Effector memory CD8-positive, alpha-beta T cell (primary cell): ENCODE data around the gene ATG9A.

ENCODE experiments used
- ATAC-seq: fragments of 150-1000 bp; cut with Tn5 transposase; replicated peaks from 2 replicates; pipeline ENCODE4 v1.10.0; 2021; ENCODE audit warnings: mild to moderate bottlenecking, moderate library complexity
- DNase-seq, 3 experiments: peaks; one replicate each; pipeline ENCODE4 v3.0.0; 2021
- H3K27ac Mint-ChIP-seq, 2 donors: one replicate each; pipeline ENCODE4 v1.8.0; 2022; ENCODE audit warnings: mild to moderate bottlenecking in 2 of 2, mixed read lengths in 2 of 2, moderate library complexity in 2 of 2
- H3K27me3 Mint-ChIP-seq, 2 donors: one replicate each; pipeline ENCODE4 v1.8.0; 2022; ENCODE audit warnings: mixed read lengths in 2 of 2
- H3K36me3 Mint-ChIP-seq: one replicate; pipeline ENCODE4 v1.8.0; 2022; ENCODE audit warnings: mild to moderate bottlenecking, moderate library complexity, mixed read lengths; ENCODE audit not compliant: insufficient read depth
- H3K4me1 Mint-ChIP-seq, 2 donors: one replicate each; pipeline ENCODE4 v1.8.0; 2022; ENCODE audit warnings: low read depth in 2 of 2, mixed read lengths in 2 of 2
- H3K4me3 Mint-ChIP-seq, 2 donors: one replicate each; pipeline ENCODE4 v1.8.0; 2022; ENCODE audit warnings: mild to moderate bottlenecking in 2 of 2, mixed read lengths in 2 of 2, moderate library complexity in 2 of 2
- H3K9me3 Mint-ChIP-seq, 2 donors: one replicate each; pipeline ENCODE4 v1.8.0; 2022; ENCODE audit warnings: mixed read lengths in 2 of 2
- total RNA-seq, 9 experiments: gene quantifications; one replicate each; lab custom pipeline; 2026; lab: John Stamatoyannopoulos, UW

Gene ATG9A
- 25.5 to 53.8 (median 36.3) reads per million in 9 experiments for total RNA-seq

- peak within 1 kb of the TSS; percentile 98 to 99 for H3K4me3 Mint-ChIP-seq
- peak within 1 kb of the TSS; percentile 96 to 97 for H3K27ac Mint-ChIP-seq
- ATAC-seq (peak; percentile 94), DNase-seq (peak; percentile 97 to 98 (median 97))
- no peaks in the 10 kb centered on the region for H3K9me3 Mint-ChIP-seq
- H3K27me3 Mint-ChIP-seq = no peaks in the 10 kb centered on the region
- peaks cover 43 to 47% of the 10 kb centered on the region in 2 donors for H3K4me1 Mint-ChIP-seq
- peaks cover 46% of the 10 kb centered on the region for H3K36me3 Mint-ChIP-seq
Observed at GRCh38 chr2:219229305-219230058, at the start of gene ATG9A, which contains the start of gene ANKZF1. Gene ATG9A, minus strand, starts transcription at chr2:219229636. Its CDS starts 1,612 bp downstream, at chr2:219228024. Gene ANKZF1, plus strand, starts transcription at chr2:219229806. Its CDS starts 452 bp downstream, at chr2:219230258.

GRCh38 chr2:219278655-219279150, 49.3 kb upstream of the ATG9A start:
- H3K9me3 Mint-ChIP-seq = no peaks in the 10 kb centered on the region
- peak overlapping the region; percentile 98 to 99 for H3K27ac Mint-ChIP-seq
- peak overlapping the region; percentile 83 to 84 for H3K4me3 Mint-ChIP-seq
- peaks cover 56% of the 10 kb centered on the region for H3K36me3 Mint-ChIP-seq
- DNase-seq (no peak), ATAC-seq (no peak)
- peaks cover 28 to 37% of the 10 kb centered on the region in 2 donors for H3K4me1 Mint-ChIP-seq
- H3K27me3 Mint-ChIP-seq = no peaks in the 10 kb centered on the region

GRCh38 chr2:219277703-219278654, 48.5 kb upstream of the ATG9A start:
- Mint-ChIP-seq H3K27ac (peak overlapping the region; percentile 98 to 99), H3K36me3 (peaks cover 48% of the 10 kb centered on the region), H3K27me3 (no peaks in the 10 kb centered on the region), H3K9me3 (no peaks in the 10 kb centered on the region), H3K4me1 (peaks cover 28 to 34% of the 10 kb centered on the region in 2 donors), H3K4me3 (peak overlapping the region; percentile 83 to 84)
- peak; percentile 68 to 77 (median 70) for DNase-seq
- no peak for ATAC-seq

GRCh38 chr2:219274361-219274921, 45.0 kb upstream of the ATG9A start:
- no peak overlapping the region for H3K27ac Mint-ChIP-seq
- H3K27me3 Mint-ChIP-seq = no peaks in the 10 kb centered on the region

GRCh38 chr2:219273937-219274336, 44.5 kb upstream of the ATG9A start:
- H3K27me3 Mint-ChIP-seq = no peaks in the 10 kb centered on the region
- DNase-seq (no peak), ATAC-seq (no peak)
- H3K4me3 Mint-ChIP-seq = no peak overlapping the region
- peaks cover 17% of the 10 kb centered on the region in 2 donors for H3K4me1 Mint-ChIP-seq
- H3K36me3 Mint-ChIP-seq = peaks cover 10% of the 10 kb centered on the region
- H3K9me3 Mint-ChIP-seq = no peaks in the 10 kb centered on the region
- no peak overlapping the region for H3K27ac Mint-ChIP-seq

More at GRCh38 chr2:219274361-219274921, 45.0 kb upstream of the ATG9A start:
- no peak overlapping the region for H3K4me3 Mint-ChIP-seq
- H3K9me3 Mint-ChIP-seq = no peaks in the 10 kb centered on the region
- peaks cover 15% of the 10 kb centered on the region for H3K36me3 Mint-ChIP-seq
- ATAC-seq (no peak), DNase-seq (no peak)
- peaks cover 18 to 19% of the 10 kb centered on the region in 2 donors for H3K4me1 Mint-ChIP-seq

GRCh38 chr2:219272995-219273394, 43.6 kb upstream of the ATG9A start:
- ATAC-seq (no peak), DNase-seq (no peak)
- H3K4me3 Mint-ChIP-seq = no peak overlapping the region
- no peak overlapping the region for H3K27ac Mint-ChIP-seq
- H3K27me3 Mint-ChIP-seq = no peaks in the 10 kb centered on the region
- H3K4me1 Mint-ChIP-seq = peaks cover 8% of the 10 kb centered on the region in 2 donors
- no peaks in the 10 kb centered on the region for H3K9me3 Mint-ChIP-seq
- H3K36me3 Mint-ChIP-seq = peaks cover 2% of the 10 kb centered on the region

- no peak for ATAC-seq
- H3K4me1 Mint-ChIP-seq = peaks cover 1 to 2% of the 10 kb centered on the region in 2 donors
- no peak for DNase-seq
- no peak overlapping the region for H3K4me3 Mint-ChIP-seq
- no peak overlapping the region for H3K27ac Mint-ChIP-seq
- no peaks in the 10 kb centered on the region for H3K9me3 Mint-ChIP-seq
- no peaks in the 10 kb centered on the region for H3K36me3 Mint-ChIP-seq
- H3K27me3 Mint-ChIP-seq = no peaks in the 10 kb centered on the region
Observed at GRCh38 chr2:219272356-219272755, 42.9 kb upstream of the ATG9A start.

- no peaks in the 10 kb centered on the region for H3K4me1 Mint-ChIP-seq
- H3K27me3 Mint-ChIP-seq = no peaks in the 10 kb centered on the region
- no peak for ATAC-seq
- no peaks in the 10 kb centered on the region for H3K9me3 Mint-ChIP-seq
- H3K4me3 Mint-ChIP-seq = no peak overlapping the region
- no peak overlapping the region for H3K27ac Mint-ChIP-seq
- no peaks in the 10 kb centered on the region for H3K36me3 Mint-ChIP-seq
- DNase-seq = no peak
Observed at GRCh38 chr2:219271021-219271420, 41.6 kb upstream of the ATG9A start.

- Mint-ChIP-seq H3K27ac (peak overlapping the region in 1 of 2 donors; percentile 38), H3K9me3 (no peaks in the 10 kb centered on the region), H3K4me3 (no peak overlapping the region), H3K27me3 (no peaks in the 10 kb centered on the region), H3K36me3 (no peaks in the 10 kb centered on the region), H3K4me1 (no peaks in the 10 kb centered on the region)
- DNase-seq (no peak), ATAC-seq (no peak)
Observed at GRCh38 chr2:219270055-219270372, 40.6 kb upstream of the ATG9A start.

GRCh38 chr2:219269362-219270054, 40.1 kb upstream of the ATG9A start:
- no peaks in the 10 kb centered on the region for H3K36me3 Mint-ChIP-seq
- peak overlapping the region in 1 of 2 donors; percentile 38 for H3K27ac Mint-ChIP-seq
- H3K4me1 Mint-ChIP-seq = no peaks in the 10 kb centered on the region
- no peaks in the 10 kb centered on the region for H3K9me3 Mint-ChIP-seq
- DNase-seq (no peak), ATAC-seq (no peak)
- no peak overlapping the region for H3K4me3 Mint-ChIP-seq
- no peaks in the 10 kb centered on the region for H3K27me3 Mint-ChIP-seq

- Mint-ChIP-seq H3K4me3 (no peak overlapping the region), H3K27me3 (no peaks in the 10 kb centered on the region), H3K27ac (no peak overlapping the region), H3K4me1 (no peaks in the 10 kb centered on the region), H3K36me3 (no peaks in the 10 kb centered on the region), H3K9me3 (no peaks in the 10 kb centered on the region)
- DNase-seq (no peak), ATAC-seq (no peak)
Observed at GRCh38 chr2:219268294-219268693, 38.9 kb upstream of the ATG9A start.

- no peak overlapping the region for H3K27ac Mint-ChIP-seq
- H3K4me1 Mint-ChIP-seq = no peaks in the 10 kb centered on the region
- no peak overlapping the region for H3K4me3 Mint-ChIP-seq
- H3K27me3 Mint-ChIP-seq = peaks cover 0 to 3% of the 10 kb centered on the region in 2 donors
- no peak for ATAC-seq
- no peak for DNase-seq
- H3K36me3 Mint-ChIP-seq = no peaks in the 10 kb centered on the region
- no peaks in the 10 kb centered on the region for H3K9me3 Mint-ChIP-seq
Observed at GRCh38 chr2:219266886-219267285, 37.5 kb upstream of the ATG9A start.

GRCh38 chr2:219266232-219266631, 36.8 kb upstream of the ATG9A start:
- DNase-seq (no peak), ATAC-seq (no peak)
- Mint-ChIP-seq H3K4me3 (no peak overlapping the region), H3K27ac (peak overlapping the region in 1 of 2 donors; percentile 44), H3K4me1 (no peaks in the 10 kb centered on the region), H3K9me3 (no peaks in the 10 kb centered on the region), H3K27me3 (peaks cover 0 to 10% of the 10 kb centered on the region in 2 donors), H3K36me3 (no peaks in the 10 kb centered on the region)
